HK-2 (cell line): ENCODE results near the gene WIZ.
A peak's percentile ranks its signal among the peaks of the same experiment; 100 is the strongest.
"Not testable (repeated sequence)": the region's sequence is repeated elsewhere in the genome, so short reads cannot be mapped to it uniquely, and the experiment has no call there.

Experiments used
- DNase-seq: peaks from one replicate; pipeline ENCODE4 v3.0.0-alpha.2; 2018; ENCODE audit not compliant: unreplicated experiment

Gene WIZ

GRCh38 chr19:15449620-15450527, at the start of gene WIZ:
WIZ (minus strand) TSS chr19:15449956; CDS start chr19:15448307, 1,649 bp downstream.
- peak; percentile 78 for DNase-seq

- no peak for DNase-seq
Observed at GRCh38 chr19:15498910-15499309, 49.2 kb upstream of the WIZ start.

DNA sequence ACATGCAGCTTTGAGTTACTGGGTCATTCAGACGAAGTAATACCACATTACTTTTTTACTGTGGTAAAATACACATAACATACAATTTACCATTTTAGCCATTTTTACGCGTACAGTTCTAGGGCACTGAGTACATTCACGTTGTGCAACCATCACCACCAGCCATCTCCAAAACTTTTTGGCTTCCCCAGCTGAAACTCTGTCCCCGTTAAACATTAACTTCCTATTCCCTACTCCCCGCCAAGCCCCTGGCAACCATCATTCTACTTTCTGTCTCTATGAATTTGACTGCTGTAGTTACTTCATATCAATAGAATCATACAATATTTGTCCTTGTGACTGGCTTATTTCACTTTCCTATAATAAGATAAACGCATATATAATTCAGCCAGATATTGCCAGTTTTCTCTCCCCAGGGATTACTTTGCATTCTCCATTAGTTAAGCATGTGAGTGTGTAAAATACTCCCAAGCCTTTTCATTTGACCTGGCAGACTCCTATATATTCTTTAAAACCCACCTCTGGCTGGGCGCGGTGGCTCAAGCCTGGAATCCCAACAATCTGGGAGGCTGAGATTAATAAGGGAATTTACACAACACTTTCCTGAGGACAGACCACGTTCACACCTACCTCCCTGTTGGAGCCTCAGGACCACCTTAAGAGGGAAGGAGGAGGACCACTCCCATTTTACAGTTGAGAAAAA, 48.6 kb upstream of the WIZ start:
- no peak for DNase-seq

- DNase-seq, result no peak
Observed at GRCh38 chr19:15495151-15495550, 45.4 kb upstream of the WIZ start.

DNA sequence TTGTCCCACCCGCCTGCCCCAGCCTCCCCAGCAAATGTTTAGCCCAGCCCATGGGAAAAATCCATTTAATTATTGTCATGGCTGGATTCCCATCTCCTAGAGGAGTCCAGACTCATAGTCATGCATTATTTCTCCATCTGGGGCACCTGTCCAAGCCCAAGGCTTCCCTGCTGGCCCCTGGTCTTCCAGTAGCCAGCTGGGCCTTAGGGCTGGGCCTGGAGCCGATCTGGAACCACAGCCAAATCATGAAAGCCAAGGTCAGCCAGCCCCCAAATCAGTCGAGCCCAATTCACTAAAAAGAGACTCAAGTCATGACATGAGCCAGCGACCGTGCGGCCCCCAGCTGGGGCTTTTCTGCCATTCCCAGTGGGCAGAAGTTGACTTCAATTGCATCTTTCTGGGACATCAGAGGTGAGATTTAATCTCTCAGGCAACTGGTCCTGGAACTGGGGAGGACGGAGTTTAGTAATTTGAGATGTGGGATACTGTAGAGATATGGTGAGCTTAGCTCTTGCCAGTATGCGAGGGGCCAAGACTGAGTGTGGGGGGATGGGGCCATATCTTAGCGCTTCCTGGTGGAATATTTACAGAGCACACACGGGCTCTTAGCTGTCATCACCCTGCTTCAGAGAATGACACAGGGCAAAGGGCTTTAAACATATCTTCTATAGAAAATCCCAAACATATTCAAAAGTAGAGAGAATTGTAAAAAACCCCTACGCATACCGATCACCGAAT, 38.9 kb upstream of the WIZ start:
- DNase-seq, result no peak

DNA sequence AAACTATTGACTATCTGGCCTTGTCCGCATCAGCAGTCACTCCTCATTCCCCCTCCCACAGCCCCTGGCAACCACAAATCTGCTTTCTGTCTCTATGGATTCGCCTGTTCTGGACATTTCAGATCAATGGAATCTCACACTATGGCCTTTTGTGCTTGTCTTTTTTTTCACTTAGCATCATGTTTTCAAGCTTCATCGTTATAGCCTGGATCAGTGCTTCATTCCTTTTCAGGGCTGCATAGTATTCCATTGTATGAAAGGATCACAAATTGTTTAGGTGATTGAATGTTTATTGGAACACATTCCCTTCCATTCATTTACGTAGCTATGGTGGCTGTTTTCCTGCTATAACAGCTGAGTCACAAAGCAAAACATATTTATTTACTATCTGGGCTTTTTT, 37.3 kb upstream of the WIZ start:
- DNase-seq, result no peak

- not testable (repeated sequence) for DNase-seq
Observed at GRCh38 chr19:15485768-15486167, 36.0 kb upstream of the WIZ start.

DNA sequence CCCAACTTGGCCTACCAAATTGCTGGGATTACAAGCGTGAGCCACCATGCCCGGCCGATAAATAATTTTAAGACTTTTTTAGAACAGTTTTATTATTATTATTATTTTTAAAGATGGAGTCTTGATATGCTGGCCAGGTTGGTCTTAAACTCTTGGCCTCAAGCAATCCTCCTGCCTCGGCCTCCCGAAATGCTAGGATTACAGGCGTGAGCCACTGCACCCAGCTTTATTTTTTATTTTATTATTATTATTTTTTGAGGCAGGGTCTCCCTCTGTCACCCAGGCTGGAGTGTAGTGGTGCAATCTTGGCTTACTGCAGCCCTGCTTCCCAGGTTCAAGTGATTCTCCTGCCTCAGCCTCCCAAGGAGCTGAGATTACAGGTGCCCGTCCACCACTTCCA, 31.2 kb upstream of the WIZ start:
- not testable (repeated sequence) for DNase-seq

DNA sequence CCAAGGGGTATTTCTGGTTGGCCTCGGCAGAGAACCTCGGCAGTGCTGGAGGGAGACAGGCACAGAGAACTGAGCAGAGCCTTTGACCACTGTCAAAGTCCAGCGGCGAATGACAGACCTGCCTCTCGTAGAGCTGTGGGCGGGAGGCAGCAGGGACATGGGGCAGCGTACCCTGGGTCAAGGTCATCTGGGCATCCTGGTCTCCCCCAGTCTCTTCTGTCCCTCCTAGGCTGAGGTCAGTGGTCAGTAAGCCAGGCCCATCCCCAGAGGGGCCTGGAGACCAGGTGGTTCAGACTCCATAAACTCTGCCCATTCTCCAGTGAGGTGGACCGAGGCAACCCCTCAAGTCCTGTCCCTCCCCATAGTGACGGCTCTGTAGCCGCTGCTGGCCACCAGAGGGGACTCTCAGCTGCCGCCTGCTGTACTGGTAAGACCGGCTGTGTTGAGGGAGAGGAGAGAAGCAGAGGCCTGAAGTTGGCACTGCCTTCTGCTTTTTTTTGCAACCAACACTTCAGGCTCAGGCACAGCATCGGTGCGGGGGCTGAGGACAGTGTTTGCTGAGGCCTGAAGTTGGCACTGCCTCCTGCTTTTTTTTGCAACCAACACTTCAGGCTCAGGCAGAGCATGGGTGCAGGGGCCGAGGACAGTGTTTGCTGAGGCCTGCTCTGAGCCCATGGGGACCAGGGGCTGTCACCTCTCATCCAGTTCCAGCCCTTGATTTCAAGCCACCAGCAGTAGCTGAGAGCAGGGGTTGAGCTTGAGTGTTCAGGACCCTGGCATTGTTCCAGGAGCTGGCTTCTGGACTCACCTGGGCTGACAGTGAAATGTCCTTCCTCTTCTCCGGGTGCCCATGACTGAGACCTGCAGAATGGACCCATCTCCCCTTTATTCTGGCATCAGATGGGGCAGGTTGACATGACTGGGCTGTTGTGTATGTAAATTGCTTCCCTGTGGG, 29.9 kb upstream of the WIZ start, which contains the start of gene PGLYRP2:
Gene PGLYRP2 (minus strand): TSS at position 111 of the 955 bp plus-strand sequence. CDS start 130 bp downstream, outside the sequence.
- no peak for DNase-seq

GRCh38 chr19:15476325-15476724, 26.6 kb upstream of the WIZ start:
- no peak for DNase-seq

DNA sequence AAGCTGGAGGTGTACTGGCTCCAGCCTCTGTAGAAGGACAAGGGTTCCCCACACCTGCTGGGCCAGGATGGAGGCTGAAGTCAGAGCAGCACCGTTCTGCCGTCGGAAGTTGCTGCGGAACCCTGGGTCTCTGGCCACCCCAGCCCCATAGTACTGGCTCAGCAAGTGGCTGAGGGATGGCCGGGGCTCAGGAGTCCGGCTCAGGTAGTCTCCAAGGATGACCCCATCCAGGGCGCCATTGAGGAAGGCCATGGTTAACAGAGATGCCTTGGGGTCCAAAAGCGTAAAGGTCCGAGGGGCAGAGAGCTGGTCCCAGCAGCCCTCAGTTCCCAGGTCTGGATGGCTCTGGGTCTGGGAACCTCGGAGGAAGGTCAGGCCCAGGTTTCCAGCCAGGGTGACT, 25.9 kb upstream of the WIZ start:
- no peak for DNase-seq

DNA sequence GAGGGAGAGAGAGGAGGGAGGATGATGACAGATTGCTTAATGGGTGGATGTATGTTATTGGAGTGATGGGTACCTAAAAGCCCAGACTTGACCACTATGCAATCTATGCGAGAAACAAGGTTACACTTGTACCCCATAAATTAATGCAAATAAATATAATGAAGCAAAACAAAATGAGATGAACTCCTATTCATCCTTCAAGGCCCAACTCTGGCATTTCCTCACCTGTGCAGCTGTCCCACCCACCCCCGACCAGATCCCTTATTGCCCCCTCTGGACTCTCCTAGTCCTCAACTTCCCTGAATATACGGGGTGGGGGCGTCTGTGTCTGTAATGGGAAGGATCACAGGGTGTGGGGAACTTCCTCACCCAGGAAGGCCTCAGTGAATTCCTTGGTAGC, 25.4 kb upstream of the WIZ start:
- no peak for DNase-seq

- DNase-seq, result not testable (repeated sequence)
Observed at GRCh38 chr19:15473821-15474220, 24.1 kb upstream of the WIZ start.

DNA sequence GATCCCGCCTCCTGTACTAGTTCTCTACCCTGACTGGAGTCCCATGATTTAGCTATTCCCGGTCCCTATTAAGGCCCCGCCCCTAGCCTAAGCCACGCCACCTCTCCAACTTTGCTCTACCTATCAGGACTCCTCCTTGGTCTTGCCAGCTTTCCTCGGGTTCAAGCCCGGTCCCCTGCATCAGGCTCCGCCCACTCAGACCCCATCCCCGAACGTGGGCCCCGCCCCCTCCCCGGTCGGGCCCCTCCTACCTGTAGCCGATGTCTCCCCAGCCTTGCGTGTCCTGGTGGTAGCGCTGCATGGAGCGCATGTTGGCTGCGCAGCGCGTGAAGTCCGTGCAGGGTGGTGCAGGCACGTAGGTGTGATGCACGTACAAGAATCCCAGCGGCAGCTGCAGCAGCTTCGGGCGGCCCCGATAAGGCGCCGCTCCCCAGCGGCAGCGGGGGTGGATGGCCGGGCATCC, 21.9 kb upstream of the WIZ start:
- DNase-seq, result no peak

GRCh38 chr19:15469513-15470297, 19.9 kb upstream of the WIZ start:
- DNase-seq, result no peak

- no peak for DNase-seq
Observed at GRCh38 chr19:15468675-15469512, 19.1 kb upstream of the WIZ start.

DNA sequence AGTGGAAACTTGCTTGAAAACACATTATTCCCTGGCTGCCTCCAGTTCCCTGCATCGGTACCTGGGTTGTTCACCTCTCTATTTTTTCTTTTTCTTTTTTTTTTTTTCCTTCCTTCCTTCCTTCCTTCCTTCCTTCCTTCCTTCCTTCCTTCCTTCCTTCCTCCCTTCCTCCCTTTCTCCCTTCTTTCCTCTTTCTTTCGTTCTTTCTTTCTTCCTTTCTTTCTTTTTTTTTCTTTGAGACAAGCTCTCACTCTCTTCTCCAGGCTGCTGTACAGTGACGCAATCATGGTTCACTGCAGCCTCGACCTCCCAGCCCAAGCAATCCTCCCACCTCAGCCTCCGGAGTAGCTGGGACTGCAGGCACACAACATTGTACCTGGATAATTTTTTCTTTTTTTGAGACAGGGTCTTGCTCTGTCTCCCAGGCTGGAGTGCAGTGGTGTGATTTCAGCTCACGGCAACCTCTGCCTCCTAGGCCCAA, 18.0 kb upstream of the WIZ start:
- DNase-seq, result no peak

GRCh38 chr19:15466851-15467733, 17.3 kb upstream of the WIZ start:
- no peak for DNase-seq
